Activated CD4-positive, alpha-beta T cell treated with anti-CD3 and anti-CD28 coated beads for 48 hours (primary cell): Measurements from ENCODE around the gene C22orf39.

Experiments used
- DNase-seq: peaks from one replicate; pipeline ENCODE4 v3.0.0-alpha.2; 2020

C22orf39 gene

DNA sequence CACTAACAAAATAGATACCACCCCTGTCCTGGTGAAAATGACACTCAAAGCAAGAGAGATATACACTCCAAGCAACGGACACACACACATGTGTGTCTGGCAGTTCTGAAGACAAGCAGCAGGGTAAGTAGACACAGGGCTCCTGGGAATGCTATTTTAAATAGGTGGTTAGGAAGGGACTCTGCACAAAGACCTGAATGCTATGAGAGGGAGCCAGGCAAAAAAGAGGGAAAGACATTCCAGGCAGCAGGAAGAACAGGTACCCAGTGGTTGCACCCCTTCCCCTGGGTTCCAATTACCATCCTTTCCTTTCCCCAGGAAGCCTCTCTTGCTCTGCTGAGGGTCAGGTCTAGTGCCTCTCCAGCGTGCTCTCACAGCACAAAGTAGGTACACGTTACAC is 28.5 kb upstream of the C22orf39 start:
- DNase-seq = no peak

GRCh38 chr22:19473578-19473977 is 26.1 kb upstream of the C22orf39 start:
- no peak for DNase-seq

DNA sequence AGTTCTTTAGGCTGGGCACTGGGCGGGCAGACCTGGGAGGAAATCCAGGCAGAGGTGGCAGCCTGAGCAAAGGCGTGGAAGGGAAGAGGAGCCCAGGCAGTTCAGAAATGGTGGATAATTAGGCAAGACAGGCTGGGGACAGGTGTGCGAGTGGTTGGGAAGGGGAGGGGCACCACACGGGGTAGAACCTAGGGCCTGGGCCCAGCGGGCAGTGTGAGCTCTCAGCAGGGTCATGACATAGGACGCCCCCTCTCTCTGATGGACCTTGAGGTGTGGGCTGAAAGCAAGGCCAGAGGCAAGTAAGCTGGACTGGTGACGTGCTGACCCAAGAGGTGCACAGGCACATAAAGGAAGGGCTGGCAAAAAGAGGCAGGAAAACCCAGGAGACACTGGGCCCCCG is 24.7 kb upstream of the C22orf39 start:
- no peak for DNase-seq

- no peak for DNase-seq
Measured at GRCh38 chr22:19471572-19471971, 24.1 kb upstream of the C22orf39 start.

- DNase-seq = no peak
Measured at GRCh38 chr22:19470010-19470409, 22.5 kb upstream of the C22orf39 start.

- no peak for DNase-seq
Measured at GRCh38 chr22:19469421-19469820, 21.9 kb upstream of the C22orf39 start.

GRCh38 chr22:19467912-19468311 is 20.4 kb upstream of the C22orf39 start:
- no peak for DNase-seq

DNA sequence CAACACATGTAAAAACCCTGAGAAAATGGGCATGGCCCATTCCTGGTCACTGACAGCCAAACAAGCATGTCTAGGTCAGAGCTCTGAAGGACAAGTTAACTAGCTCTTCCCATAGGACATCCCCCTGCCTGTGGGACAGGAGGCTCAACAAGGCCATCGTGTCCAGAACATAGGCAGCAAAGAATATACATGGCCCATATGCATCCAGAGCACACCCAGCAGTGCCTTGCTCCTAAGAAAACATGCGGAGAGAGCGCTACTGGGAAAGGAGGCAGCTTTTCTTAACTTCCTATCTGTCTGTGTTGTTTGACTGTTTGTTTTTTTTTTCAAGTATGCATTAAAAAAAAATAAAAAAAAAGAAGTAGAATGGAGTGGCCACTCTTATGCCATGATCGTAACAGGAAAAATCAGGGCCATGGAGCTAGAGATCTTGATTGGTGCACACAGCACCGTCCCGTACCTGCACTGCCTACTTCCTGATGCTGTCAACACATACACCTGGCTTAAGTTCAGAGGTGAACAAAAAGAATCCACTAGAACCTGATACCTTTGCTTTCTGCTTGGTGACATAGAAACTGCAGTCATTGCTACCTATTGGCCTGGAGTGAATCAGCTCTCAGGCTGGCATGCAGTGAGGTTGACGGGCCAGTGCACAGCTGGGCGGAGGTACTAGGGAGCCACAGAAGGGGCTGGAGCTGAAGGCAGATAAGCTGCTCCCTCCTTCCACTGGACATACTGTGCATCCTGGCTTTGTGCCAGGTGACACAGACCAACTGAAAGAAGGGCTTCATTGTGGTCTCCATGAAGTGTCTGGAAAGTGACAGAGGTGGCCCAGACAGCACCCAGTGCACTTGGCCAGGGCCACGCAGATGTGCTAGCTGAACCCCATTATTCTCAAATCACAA is 19.6 kb upstream of the C22orf39 start:
- no peak for DNase-seq

- DNase-seq = no peak
Measured at GRCh38 chr22:19466126-19466716, 18.7 kb upstream of the C22orf39 start.

DNA sequence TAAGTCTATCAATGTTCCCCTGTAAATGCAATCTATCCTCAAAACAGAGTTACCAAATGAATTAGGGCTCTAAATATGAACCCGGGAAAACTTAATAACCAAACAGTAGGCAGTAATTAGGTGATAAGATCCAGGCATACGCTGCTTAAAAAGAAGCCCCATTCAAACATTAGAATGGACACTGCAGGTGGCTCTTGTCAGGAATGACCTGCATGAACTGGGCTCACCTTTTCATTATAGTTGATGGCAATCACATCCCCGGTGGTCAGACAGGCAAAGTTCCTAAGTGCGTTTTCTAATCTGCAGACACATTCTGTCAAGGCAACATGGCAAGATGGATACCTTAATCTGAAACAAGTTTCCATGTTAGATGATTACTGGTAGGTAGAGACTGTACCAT is 17.5 kb upstream of the C22orf39 start:
- no peak for DNase-seq

DNA sequence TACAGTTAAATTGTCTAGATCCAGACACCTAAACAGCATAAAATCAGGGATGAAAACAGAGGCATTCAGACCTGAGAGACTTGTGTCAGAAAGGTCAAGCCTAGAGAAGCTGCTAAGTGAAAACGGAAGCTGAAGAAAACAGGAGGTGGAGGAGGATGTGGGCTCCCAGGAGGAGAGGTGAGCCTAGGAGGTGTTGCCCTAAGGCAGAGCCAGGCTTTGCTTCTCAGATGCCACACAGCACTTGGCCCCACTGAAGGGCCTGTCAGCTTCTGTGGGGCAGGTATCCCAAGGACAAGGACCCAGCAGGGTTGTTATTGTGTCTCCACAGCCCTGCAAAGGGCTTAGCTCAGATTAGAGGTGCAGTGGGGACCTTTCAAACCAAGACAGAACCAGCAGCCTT is 17.0 kb upstream of the C22orf39 start:
- no peak for DNase-seq

GRCh38 chr22:19463491-19464469 is 16.3 kb upstream of the C22orf39 start:
- DNase-seq = no peak

- DNase-seq = no peak
Measured at GRCh38 chr22:19463008-19463407, 15.5 kb upstream of the C22orf39 start.

DNA sequence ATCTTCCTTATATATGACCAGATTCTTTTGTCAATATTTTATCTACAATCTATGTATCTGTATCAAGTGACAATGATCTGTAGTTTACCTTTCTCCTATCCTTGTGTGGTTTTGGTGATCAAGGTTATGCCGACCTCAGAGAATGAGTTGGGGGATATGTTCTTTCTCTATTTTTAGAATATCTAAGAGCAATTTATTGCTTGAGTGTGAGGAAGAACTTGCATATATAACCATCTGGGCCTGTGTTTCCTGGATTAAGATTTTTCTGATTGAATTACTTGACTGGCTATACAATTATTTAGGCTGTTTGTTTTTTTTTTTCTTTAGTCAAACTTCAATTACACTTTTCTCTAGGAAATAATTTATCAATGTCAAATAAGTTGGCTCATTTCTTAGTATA is 14.0 kb upstream of the C22orf39 start:
- DNase-seq = no peak

DNA sequence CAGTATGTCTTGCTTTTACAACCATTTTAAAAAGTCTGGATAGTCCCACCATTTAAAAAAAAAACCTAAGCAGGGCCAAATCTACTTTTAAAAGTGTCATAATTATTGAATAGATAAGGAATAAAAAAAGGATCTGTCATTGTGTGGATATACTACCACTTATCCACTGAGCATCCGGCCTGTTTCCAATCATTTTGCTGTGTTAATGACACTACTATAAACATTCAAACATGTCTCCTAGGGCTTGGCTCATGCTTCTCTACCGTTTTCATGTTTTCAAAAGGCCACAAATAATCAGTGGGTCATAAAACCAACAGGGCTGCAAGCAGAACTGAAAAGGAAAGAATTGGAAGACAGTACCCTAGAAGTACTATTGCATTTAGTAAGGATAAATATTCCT is 12.5 kb upstream of the C22orf39 start:
- no peak for DNase-seq

DNA sequence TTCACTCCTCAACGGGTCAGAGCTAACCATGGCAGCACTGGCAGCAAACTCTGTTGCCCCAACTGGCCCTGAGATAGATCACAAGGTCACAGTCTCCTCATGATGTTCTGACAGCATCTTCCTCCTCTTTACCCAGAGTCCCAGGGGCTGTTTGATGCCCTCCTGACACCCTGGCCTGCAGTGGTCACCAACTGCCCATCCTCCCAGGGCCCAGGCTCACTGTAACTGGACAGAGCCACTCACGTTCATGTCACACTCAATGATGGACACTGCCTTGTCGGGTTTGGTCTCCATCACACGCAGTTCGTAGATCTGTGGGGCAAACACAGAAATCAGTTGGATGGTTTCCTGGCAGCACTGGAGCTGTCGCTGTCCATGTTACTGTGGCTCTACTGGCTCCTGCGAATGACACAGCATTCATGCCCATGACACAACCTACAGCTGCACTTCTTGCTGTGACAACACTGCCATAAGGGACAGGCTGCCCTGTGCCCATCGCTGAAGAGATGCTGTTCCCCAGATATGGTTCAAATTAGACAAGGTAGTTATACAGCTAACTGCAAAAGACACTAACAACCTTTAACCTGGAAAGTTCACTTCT is 10.4 kb upstream of the C22orf39 start:
- no peak for DNase-seq

GRCh38 chr22:19456541-19456940 is 9.0 kb upstream of the C22orf39 start:
- DNase-seq = no peak

DNA sequence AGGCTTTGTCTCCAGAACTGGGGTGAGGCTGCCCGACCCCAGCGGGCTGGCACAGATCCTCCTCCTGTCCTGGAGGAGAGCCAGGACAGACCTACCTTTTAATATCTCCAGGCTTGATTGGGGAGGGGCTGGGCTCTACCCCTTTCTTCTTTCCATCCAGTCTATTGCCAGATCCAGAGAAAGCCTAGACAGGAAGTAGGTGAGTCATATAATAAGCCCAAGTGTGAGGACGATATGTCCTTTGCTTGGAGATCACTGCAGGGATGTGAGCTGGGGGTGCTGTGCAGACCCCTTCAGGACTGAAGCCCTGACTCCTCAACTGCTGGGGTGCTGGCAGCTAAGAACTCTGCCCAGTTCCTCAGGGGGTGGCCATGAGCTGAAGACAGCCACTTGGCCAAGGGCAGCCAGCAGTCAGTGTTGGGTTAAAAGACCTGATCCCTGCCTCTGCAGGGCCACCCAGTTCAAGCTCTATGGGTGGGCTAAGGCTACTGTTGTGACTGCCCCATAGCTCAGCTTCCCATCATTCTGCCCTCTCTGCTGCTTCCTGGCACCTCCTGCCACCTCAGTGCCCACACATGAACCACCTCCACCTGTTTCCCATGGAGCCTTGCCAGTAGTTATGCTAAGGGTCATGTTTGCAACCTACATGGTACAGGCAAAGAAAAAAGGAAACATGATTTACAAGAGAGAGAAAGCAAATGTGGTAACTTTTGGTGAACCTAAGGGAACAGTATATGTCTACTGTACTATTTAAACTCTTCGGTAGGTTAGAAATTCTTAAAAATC is 8.3 kb upstream of the C22orf39 start:
- DNase-seq = no peak

- DNase-seq = no peak
Measured at GRCh38 chr22:19455033-19455432, 7.5 kb upstream of the C22orf39 start.

GRCh38 chr22:19454156-19454555 is 6.6 kb upstream of the C22orf39 start:
- no peak for DNase-seq

- DNase-seq = no peak
Measured at GRCh38 chr22:19453718-19454117, 6.2 kb upstream of the C22orf39 start.

GRCh38 chr22:19451570-19451969 is 4.1 kb upstream of the C22orf39 start:
- DNase-seq = no peak
